Karpas-422 (cell line): ENCODE results near the gene P2RX5. TPM values are rescaled to one million over a fixed set of nuclear protein-coding genes. Genes with fewer than 3 reads are reported as not detected.

ENCODE experiments used
- DNase-seq: peaks from one replicate; pipeline ENCODE4 v3.0.0-alpha.2; 2015
- H2AFZ ChIP-seq: fragments of 200-600 bp; sonication (generic); 2 replicates; pipeline ENCODE4 v1.6.1; 2014; ENCODE audit warnings: antibody characterized with exemption, low read length, mixed read lengths
- H3K27ac ChIP-seq: fragments of 200-600 bp; sonication (generic); 2 replicates; pipeline ENCODE4 v1.5.1; 2014; ENCODE audit warnings: mild to moderate bottlenecking, low read length, moderate library complexity
- H3K27me3 ChIP-seq: fragments of 200-600 bp; sonication (generic); 2 replicates; pipeline ENCODE4 v1.6.1; 2014; ENCODE audit warnings: low read length, mixed read lengths
- H3K36me3 ChIP-seq: fragments of 200-600 bp; sonication (generic); 2 replicates; pipeline ENCODE4 v1.6.1; 2014; ENCODE audit warnings: low read length, mixed read lengths; ENCODE audit not compliant: insufficient read depth
- H3K4me1 ChIP-seq: fragments of 200-600 bp; sonication (generic); 2 replicates; pipeline ENCODE4 v1.6.1; 2014; ENCODE audit warnings: mild to moderate bottlenecking, low read length, mixed read lengths
- H3K4me2 ChIP-seq: fragments of 200-600 bp; sonication (generic); 2 replicates; pipeline ENCODE4 v1.6.1; 2014; ENCODE audit warnings: low read length, low read depth, mild to moderate bottlenecking; ENCODE audit not compliant: poor library complexity, severe bottlenecking
- H3K4me3 ChIP-seq: fragments of 200-600 bp; sonication (generic); 2 replicates; pipeline ENCODE4 v1.5.1; 2014; ENCODE audit warnings: mild to moderate bottlenecking, antibody characterized with exemption, low read length, mixed read lengths
- H3K79me2 ChIP-seq: fragments of 200-600 bp; sonication (generic); 2 replicates; pipeline ENCODE4 v1.6.1; 2014; ENCODE audit warnings: mild to moderate bottlenecking, low read length, mixed read lengths
- H3K9ac ChIP-seq: fragments of 200-600 bp; sonication (generic); 2 replicates; pipeline ENCODE4 v1.6.0; 2014; ENCODE audit warnings: low read length
- H3K9me2 ChIP-seq: fragments of 200-600 bp; sonication (generic), shearing (Covaris generic); replicated peaks from 2 replicates; pipeline ENCODE4 v1.6.0; 2014; ENCODE audit warnings: mild to moderate bottlenecking, low read length, moderate library complexity; ENCODE audit not compliant: insufficient read depth
- H3K9me3 ChIP-seq: fragments of 300-700, 200-600 bp; sonication (generic); 2 replicates; pipeline ENCODE4 v1.6.1; 2014; ENCODE audit warnings: low read length, mixed read lengths
- H4K20me1 ChIP-seq: fragments of 200-600 bp; sonication (generic); 2 replicates; pipeline ENCODE4 v1.6.1; 2014; ENCODE audit warnings: mild to moderate bottlenecking, antibody characterized with exemption, low read length, low read depth; ENCODE audit not compliant: insufficient read depth
- total RNA-seq: library from RNA; depleted of rRNA; stranded (reverse); fragments of >200 nt; shearing (Covaris generic); gene quantifications from 2 replicates; pipeline ENCODE4 v1.2.3, GENCODE V29; 2014; ENCODE audit warnings: low replicate concordance

Gene P2RX5
- total RNA-seq, 1 experiment from 2014 or later: 60.4 TPM

GRCh38 chr17:3656353-3656752 is 39.6 kb downstream of the P2RX5 start:
- Histone ChIP-seq H3K4me1 (no peaks in the 10 kb centered on the region), H2AFZ (no peak overlapping the region), H3K9me3 (no peaks in the 10 kb centered on the region), H3K4me2 (no peak overlapping the region), H3K36me3 (no peaks in the 10 kb centered on the region), H3K27ac (no peak overlapping the region), H4K20me1 (no peaks in the 10 kb centered on the region), H3K9me2 (no peaks in the 10 kb centered on the region), H3K4me3 (no peak overlapping the region), H3K27me3 (no peaks in the 10 kb centered on the region), H3K79me2 (no peaks in the 10 kb centered on the region), H3K9ac (no peak overlapping the region)
- DNase-seq: no peak

- H3K4me1 ChIP-seq: no peaks in the 10 kb centered on the region
- DNase-seq: no peak
- no peak overlapping the region for H3K27ac ChIP-seq
- no peak overlapping the region for H3K4me3 ChIP-seq
- no peak overlapping the region for H3K4me2 ChIP-seq
- H3K79me2 ChIP-seq: no peaks in the 10 kb centered on the region
- H3K9me3 ChIP-seq: no peaks in the 10 kb centered on the region
- no peaks in the 10 kb centered on the region for H3K9me2 ChIP-seq
- no peaks in the 10 kb centered on the region for H4K20me1 ChIP-seq
- H3K9ac ChIP-seq: no peak overlapping the region
- H2AFZ ChIP-seq: no peak overlapping the region
- H3K36me3 ChIP-seq: no peaks in the 10 kb centered on the region
- no peaks in the 10 kb centered on the region for H3K27me3 ChIP-seq
Observed at GRCh38 chr17:3655766-3656165, 40.2 kb downstream of the P2RX5 start.

- Histone ChIP-seq H2AFZ (no peak overlapping the region), H3K9ac (no peak overlapping the region), H3K79me2 (no peaks in the 10 kb centered on the region), H3K4me3 (no peak overlapping the region), H3K9me3 (no peaks in the 10 kb centered on the region), H3K9me2 (no peaks in the 10 kb centered on the region), H3K4me2 (no peak overlapping the region), H4K20me1 (no peaks in the 10 kb centered on the region), H3K4me1 (peaks cover 24% of the 10 kb centered on the region), H3K27me3 (no peaks in the 10 kb centered on the region), H3K36me3 (peaks cover 6% of the 10 kb centered on the region; the same call in 1 of the 2 replicates), H3K27ac (peak overlapping the region; percentile 90; the same call in 1 of the 2 replicates)
- DNase-seq: peak; percentile 80
Observed at GRCh38 chr17:3647769-3648555, 48.0 kb downstream of the P2RX5 start.

DNA sequence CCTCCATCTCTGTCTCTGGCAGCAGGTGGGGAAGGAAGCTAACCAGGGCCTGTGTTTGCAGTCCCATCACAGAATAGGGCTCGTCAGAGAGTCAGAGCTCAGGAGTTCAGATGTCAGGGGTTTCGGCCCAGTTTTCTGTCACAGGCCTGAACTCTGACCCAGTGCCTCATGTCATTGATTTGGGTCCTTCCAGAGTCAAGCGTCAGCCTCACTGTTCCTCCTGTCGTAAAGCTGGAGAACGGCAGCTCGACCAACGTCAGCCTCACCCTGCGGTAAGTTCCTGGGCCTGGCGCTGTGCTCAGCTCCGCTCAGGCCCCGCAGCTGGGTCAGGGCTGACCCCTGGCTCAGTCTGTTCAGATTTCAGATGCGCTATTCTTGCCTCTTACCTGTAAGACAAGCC is 48.7 kb downstream of the P2RX5 start:
- Histone ChIP-seq H3K4me2 (no peak overlapping the region), H3K36me3 (peaks cover 6% of the 10 kb centered on the region; the same call in 1 of the 2 replicates)

GRCh38 chr17:3645310-3645709 is 50.6 kb downstream of the P2RX5 start:
- no peaks in the 10 kb centered on the region for H4K20me1 ChIP-seq
- H3K27ac ChIP-seq: peak overlapping the region; percentile 90
- H3K4me1 ChIP-seq: peaks cover 32% of the 10 kb centered on the region
- peak overlapping the region; percentile 57 for H3K9ac ChIP-seq
- no peaks in the 10 kb centered on the region for H3K79me2 ChIP-seq
- no peak for DNase-seq
- no peaks in the 10 kb centered on the region for H3K9me2 ChIP-seq
- H3K27me3 ChIP-seq: no peaks in the 10 kb centered on the region
- no peak overlapping the region for H3K4me3 ChIP-seq
- no peaks in the 10 kb centered on the region for H3K9me3 ChIP-seq
- H3K36me3 ChIP-seq: peaks cover 6% of the 10 kb centered on the region; the same call in 1 of the 2 replicates
- H2AFZ ChIP-seq: no peak overlapping the region
- H3K4me2 ChIP-seq: peak overlapping the region; percentile 38

More for the DNA sequence above, 48.7 kb downstream of the P2RX5 start:
- no peak overlapping the region for H2AFZ ChIP-seq
- H4K20me1 ChIP-seq: no peaks in the 10 kb centered on the region
- H3K79me2 ChIP-seq: no peaks in the 10 kb centered on the region
- peaks cover 24% of the 10 kb centered on the region for H3K4me1 ChIP-seq
- H3K27me3 ChIP-seq: no peaks in the 10 kb centered on the region
- H3K4me3 ChIP-seq: no peak overlapping the region
- no peaks in the 10 kb centered on the region for H3K9me2 ChIP-seq
- no peak for DNase-seq
- no peak overlapping the region for H3K9ac ChIP-seq
- H3K9me3 ChIP-seq: no peaks in the 10 kb centered on the region
- H3K27ac ChIP-seq: peak overlapping the region; percentile 90

DNA sequence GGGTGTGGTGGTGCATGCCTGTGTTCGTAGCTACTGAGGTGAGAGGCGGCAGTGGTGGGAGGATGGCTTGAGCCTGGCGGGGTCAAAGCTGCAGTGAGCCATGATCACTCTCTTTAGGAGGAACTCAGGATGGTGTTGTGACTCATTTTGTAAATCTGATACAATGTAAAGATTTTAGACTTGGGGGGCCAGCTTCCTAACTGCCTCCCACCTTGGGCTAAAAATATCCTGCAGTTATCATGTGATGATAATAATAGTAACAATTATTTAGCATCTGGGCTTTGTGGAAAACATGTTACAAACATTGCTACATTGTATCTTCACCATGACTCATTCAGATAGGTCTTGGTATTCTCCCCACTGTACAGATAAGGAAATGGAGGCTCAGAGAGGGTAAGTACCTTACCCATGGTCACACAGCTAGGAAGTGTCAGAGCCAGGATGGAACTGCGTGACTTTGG is 52.0 kb downstream of the P2RX5 start:
- Histone ChIP-seq H2AFZ (no peak overlapping the region), H3K4me1 (peaks cover 46% of the 10 kb centered on the region), H3K4me3 (no peak overlapping the region), H3K27me3 (no peaks in the 10 kb centered on the region), H3K9ac (no peak overlapping the region), H3K36me3 (peaks cover 6% of the 10 kb centered on the region; the same call in 1 of the 2 replicates), H4K20me1 (no peaks in the 10 kb centered on the region), H3K27ac (no peak overlapping the region), H3K4me2 (no peak overlapping the region), H3K9me3 (no peaks in the 10 kb centered on the region), H3K9me2 (no peaks in the 10 kb centered on the region), H3K79me2 (no peaks in the 10 kb centered on the region)
- DNase-seq: no peak

DNA sequence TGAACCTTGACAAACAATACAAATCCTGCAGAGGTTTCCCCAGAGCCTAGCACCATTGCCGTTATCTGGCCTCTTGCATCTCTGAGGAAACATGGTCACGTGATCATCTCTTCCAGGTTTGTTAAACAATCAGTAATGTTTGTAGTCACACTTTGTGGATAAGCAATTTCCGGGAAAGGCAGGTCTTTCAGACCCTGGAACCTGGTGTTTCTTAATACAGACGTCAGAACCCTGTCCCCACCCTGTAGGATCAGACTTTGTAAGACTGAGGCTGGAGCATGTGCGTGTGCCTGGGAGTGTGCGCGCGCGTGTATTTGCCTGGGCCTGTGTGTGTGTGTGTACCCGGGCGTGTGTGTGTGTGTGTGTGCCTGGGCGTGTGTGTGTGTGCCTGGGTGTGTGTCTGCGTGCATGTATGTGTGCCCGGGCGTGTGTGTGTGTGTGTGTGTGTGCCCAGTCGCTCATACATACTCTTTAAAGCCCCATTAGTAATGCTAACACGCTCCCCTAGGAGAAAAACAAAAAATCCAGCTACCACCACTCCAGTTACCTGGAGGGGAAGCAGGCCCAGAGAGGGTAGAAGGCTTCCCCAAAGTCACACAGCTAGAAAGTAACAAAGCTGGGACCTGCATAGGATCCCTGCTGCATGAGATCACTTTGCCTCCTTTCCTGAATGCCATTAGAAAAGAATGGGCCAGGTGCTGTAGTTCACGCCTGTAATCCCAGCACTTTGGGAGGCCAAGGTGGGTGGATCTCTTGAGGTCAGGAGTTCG is 54.1 kb downstream of the P2RX5 start:
- Histone ChIP-seq H3K9me2 (no peaks in the 10 kb centered on the region), H3K79me2 (peaks cover 5% of the 10 kb centered on the region), H3K9ac (no peak overlapping the region), H3K27me3 (no peaks in the 10 kb centered on the region), H3K9me3 (no peaks in the 10 kb centered on the region), H3K4me1 (peaks cover 60% of the 10 kb centered on the region), H3K4me3 (no peak overlapping the region), H3K4me2 (no peak overlapping the region), H3K36me3 (no peaks in the 10 kb centered on the region), H2AFZ (no peak overlapping the region), H4K20me1 (no peaks in the 10 kb centered on the region), H3K27ac (no peak overlapping the region)
- no peak for DNase-seq

DNA sequence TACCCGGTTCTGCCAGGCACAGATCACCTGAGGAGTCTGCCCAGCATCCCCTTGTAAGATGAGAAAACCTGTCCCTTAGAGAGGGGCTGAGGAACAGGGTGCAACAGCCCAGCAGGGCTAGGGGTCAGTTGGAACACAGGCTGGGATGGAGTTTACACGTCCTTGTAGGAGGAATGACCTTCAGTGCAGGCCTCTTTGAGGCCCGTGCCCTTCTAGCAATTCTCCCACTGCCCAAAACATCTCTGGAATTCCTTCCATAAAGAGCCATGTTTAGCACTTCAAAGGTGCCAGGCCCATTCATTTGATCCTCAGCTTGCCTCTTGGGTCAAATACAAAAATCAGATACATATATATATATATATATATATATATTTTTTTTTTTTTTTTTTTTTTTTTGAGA is 54.9 kb downstream of the P2RX5 start:
- Histone ChIP-seq H3K27ac (peak overlapping the region; percentile 90), H3K4me1 (peaks cover 51% of the 10 kb centered on the region), H4K20me1 (no peaks in the 10 kb centered on the region), H3K36me3 (no peaks in the 10 kb centered on the region), H3K9me2 (no peaks in the 10 kb centered on the region), H3K4me3 (no peak overlapping the region), H3K9me3 (no peaks in the 10 kb centered on the region), H3K4me2 (no peak overlapping the region), H3K9ac (peak overlapping the region; percentile 38), H3K79me2 (peaks cover 5% of the 10 kb centered on the region), H3K27me3 (no peaks in the 10 kb centered on the region), H2AFZ (no peak overlapping the region)
- no peak for DNase-seq
